ENCODE results near the gene MAP3K13.
"Not testable (repeated sequence)": the region's sequence is repeated elsewhere in the genome, so short reads cannot be mapped to it uniquely, and the experiment has no call there.

Gene MAP3K13

GRCh38 chr3:185353823-185354614, 8.9 kb upstream of the MAP3K13 start:
- H3K4me1 Mint-ChIP-seq (ENCODE audit: low read depth) = no peaks in the 10 kb centered on the region
- DNase-seq (ENCODE audit: low spot score) = peak; percentile 71
- H3K9me3 Mint-ChIP-seq = no peaks in the 10 kb centered on the region
- H3K27ac Mint-ChIP-seq = no peak overlapping the region
- H3K4me3 Mint-ChIP-seq = no peak overlapping the region
- no peaks in the 10 kb centered on the region for H3K36me3 Mint-ChIP-seq (ENCODE audit: low read depth)
- peaks cover 27% of the 10 kb centered on the region for H3K27me3 Mint-ChIP-seq (ENCODE audit: low read depth)

- no peak overlapping the region for H3K4me3 Mint-ChIP-seq
- peaks cover 26% of the 10 kb centered on the region for H3K27me3 Mint-ChIP-seq (ENCODE audit: low read depth)
- no peaks in the 10 kb centered on the region for H3K4me1 Mint-ChIP-seq (ENCODE audit: low read depth)
- H3K27ac Mint-ChIP-seq = no peak overlapping the region
- no peaks in the 10 kb centered on the region for H3K36me3 Mint-ChIP-seq (ENCODE audit: low read depth)
- no peak for DNase-seq (ENCODE audit: low spot score)
- no peaks in the 10 kb centered on the region for H3K9me3 Mint-ChIP-seq
Measured at GRCh38 chr3:185356499-185356898, 6.4 kb upstream of the MAP3K13 start.

- no peak for DNase-seq (ENCODE audit: low spot score)
- Mint-ChIP-seq H3K36me3 (ENCODE audit: low read depth) (no peaks in the 10 kb centered on the region), H3K27ac (no peak overlapping the region), H3K9me3 (no peaks in the 10 kb centered on the region), H3K4me1 (ENCODE audit: low read depth) (peaks cover 15% of the 10 kb centered on the region), H3K27me3 (ENCODE audit: low read depth) (peaks cover 54% of the 10 kb centered on the region), H3K4me3 (no peak overlapping the region)
Measured at GRCh38 chr3:185361920-185362319, 1.0 kb upstream of the MAP3K13 start.

- Mint-ChIP-seq H3K36me3 (ENCODE audit: low read depth) (no peaks in the 10 kb centered on the region), H3K9me3 (no peaks in the 10 kb centered on the region), H3K4me3 (peak overlapping the region; percentile 89), H3K27me3 (ENCODE audit: low read depth) (peaks cover 56% of the 10 kb centered on the region), H3K4me1 (ENCODE audit: low read depth) (peaks cover 15% of the 10 kb centered on the region), H3K27ac (no peak overlapping the region)
- DNase-seq (ENCODE audit: low spot score) = no peak
Measured at GRCh38 chr3:185363662-185364203, 797 bp downstream of the MAP3K13 start.

- Mint-ChIP-seq H3K9me3 (no peaks in the 10 kb centered on the region), H3K36me3 (ENCODE audit: low read depth) (no peaks in the 10 kb centered on the region), H3K27ac (no peak overlapping the region), H3K4me3 (no peak overlapping the region), H3K4me1 (ENCODE audit: low read depth) (peaks cover 15% of the 10 kb centered on the region), H3K27me3 (ENCODE audit: low read depth) (peaks cover 50% of the 10 kb centered on the region)
- DNase-seq (ENCODE audit: low spot score) = no peak
Measured at GRCh38 chr3:185365291-185366073, 2.5 kb downstream of the MAP3K13 start.

GRCh38 chr3:185366074-185366335, 3.1 kb downstream of the MAP3K13 start:
- Mint-ChIP-seq H3K4me3 (no peak overlapping the region), H3K27me3 (ENCODE audit: low read depth) (peaks cover 50% of the 10 kb centered on the region), H3K9me3 (no peaks in the 10 kb centered on the region), H3K36me3 (ENCODE audit: low read depth) (no peaks in the 10 kb centered on the region), H3K27ac (no peak overlapping the region), H3K4me1 (ENCODE audit: low read depth) (peaks cover 15% of the 10 kb centered on the region)
- no peak for DNase-seq (ENCODE audit: low spot score)

- Mint-ChIP-seq H3K36me3 (ENCODE audit: low read depth) (no peaks in the 10 kb centered on the region), H3K27ac (no peak overlapping the region), H3K27me3 (ENCODE audit: low read depth) (peaks cover 52% of the 10 kb centered on the region), H3K4me1 (ENCODE audit: low read depth) (peaks cover 15% of the 10 kb centered on the region), H3K4me3 (no peak overlapping the region), H3K9me3 (no peaks in the 10 kb centered on the region)
- DNase-seq (ENCODE audit: low spot score) = no peak
Measured at GRCh38 chr3:185366913-185367312, 4.0 kb downstream of the MAP3K13 start.

GRCh38 chr3:185370349-185370748, 7.4 kb downstream of the MAP3K13 start:
- H3K9me3 Mint-ChIP-seq; H3K4me3 Mint-ChIP-seq; H3K36me3 Mint-ChIP-seq (ENCODE audit: low read depth); DNase-seq (ENCODE audit: low spot score); H3K27ac Mint-ChIP-seq; H3K4me1 Mint-ChIP-seq (ENCODE audit: low read depth): not testable (repeated sequence)
- peaks cover 27% of the 10 kb centered on the region for H3K27me3 Mint-ChIP-seq (ENCODE audit: low read depth)

- H3K9me3 Mint-ChIP-seq = no peaks in the 10 kb centered on the region
- H3K27ac Mint-ChIP-seq = no peak overlapping the region
- H3K4me3 Mint-ChIP-seq = no peak overlapping the region
- no peaks in the 10 kb centered on the region for H3K36me3 Mint-ChIP-seq (ENCODE audit: low read depth)
- no peaks in the 10 kb centered on the region for H3K4me1 Mint-ChIP-seq (ENCODE audit: low read depth)
- H3K27me3 Mint-ChIP-seq (ENCODE audit: low read depth) = peaks cover 17% of the 10 kb centered on the region
- no peak for DNase-seq (ENCODE audit: low spot score)
Measured at GRCh38 chr3:185371306-185372074, 8.6 kb downstream of the MAP3K13 start.

- peaks cover under 1% of the 10 kb centered on the region for H3K27me3 Mint-ChIP-seq (ENCODE audit: low read depth)
- no peaks in the 10 kb centered on the region for H3K9me3 Mint-ChIP-seq
- H3K4me3 Mint-ChIP-seq = no peak overlapping the region
- no peak overlapping the region for H3K27ac Mint-ChIP-seq
- no peak for DNase-seq (ENCODE audit: low spot score)
- H3K36me3 Mint-ChIP-seq (ENCODE audit: low read depth) = no peaks in the 10 kb centered on the region
- H3K4me1 Mint-ChIP-seq (ENCODE audit: low read depth) = no peaks in the 10 kb centered on the region
Measured at GRCh38 chr3:185381320-185382058, 18.6 kb downstream of the MAP3K13 start.

GRCh38 chr3:185382154-185382553, 19.2 kb downstream of the MAP3K13 start:
- no peaks in the 10 kb centered on the region for H3K9me3 Mint-ChIP-seq
- DNase-seq (ENCODE audit: low spot score) = no peak
- no peak overlapping the region for H3K4me3 Mint-ChIP-seq
- H3K4me1 Mint-ChIP-seq (ENCODE audit: low read depth) = no peaks in the 10 kb centered on the region
- H3K36me3 Mint-ChIP-seq (ENCODE audit: low read depth) = no peaks in the 10 kb centered on the region
- no peak overlapping the region for H3K27ac Mint-ChIP-seq
- peaks cover 3% of the 10 kb centered on the region for H3K27me3 Mint-ChIP-seq (ENCODE audit: low read depth)

GRCh38 chr3:185386515-185386914, 23.6 kb downstream of the MAP3K13 start:
- not testable (repeated sequence) for H3K9me3 Mint-ChIP-seq; H3K4me3 Mint-ChIP-seq; H3K27ac Mint-ChIP-seq; DNase-seq (ENCODE audit: low spot score); H3K36me3 Mint-ChIP-seq (ENCODE audit: low read depth); H3K4me1 Mint-ChIP-seq (ENCODE audit: low read depth); H3K27me3 Mint-ChIP-seq (ENCODE audit: low read depth)

GRCh38 chr3:185387646-185388045, 24.7 kb downstream of the MAP3K13 start:
- no peaks in the 10 kb centered on the region for H3K4me1 Mint-ChIP-seq (ENCODE audit: low read depth)
- H3K9me3 Mint-ChIP-seq = no peaks in the 10 kb centered on the region
- peaks cover 8% of the 10 kb centered on the region for H3K27me3 Mint-ChIP-seq (ENCODE audit: low read depth)
- H3K27ac Mint-ChIP-seq = no peak overlapping the region
- H3K4me3 Mint-ChIP-seq = no peak overlapping the region
- no peak for DNase-seq (ENCODE audit: low spot score)
- H3K36me3 Mint-ChIP-seq (ENCODE audit: low read depth) = no peaks in the 10 kb centered on the region
